Keratinocyte (primary cell): ENCODE results near the gene SERGEF. TPM values are rescaled to one million over a fixed set of nuclear protein-coding genes. Genes with fewer than 3 reads are reported as not detected.
A peak's percentile ranks its signal among the peaks of the same experiment; 100 is the strongest.

ENCODE experiments used
- DNase-seq: peaks from one replicate; pipeline ENCODE4 v3.0.0-alpha.2; 2011; ENCODE audit warnings: low read depth, missing footprints, low spot score
- FAIRE-seq: peaks from 2 replicates; lab custom pipeline; 2011; peaks lifted over from hg19 to GRCh38; lab: Jason Lieb, UNC
- H2AFZ ChIP-seq: 2 replicates; pipeline ENCODE4 v1.6.0; 2012; ENCODE audit warnings: low read length, control low read depth, inconsistent platforms; ENCODE audit not compliant: control insufficient read depth
- H3K27ac ChIP-seq: 2 replicates; pipeline ENCODE4 v1.5.1; 2011; ENCODE audit warnings: low read length; ENCODE audit not compliant: control insufficient read depth, insufficient read depth
- H3K27me3 ChIP-seq: 3 replicates; pipeline ENCODE4 v1.6.0; 2011; ENCODE audit warnings: low read length; ENCODE audit not compliant: control insufficient read depth, insufficient read depth; ENCODE audit errors: extremely low read depth
- H3K36me3 ChIP-seq, 2 experiments: 2 replicates in 1 of 2; 3 replicates in 1 of 2; pipeline ENCODE4 v1.5.1; 2011; ENCODE audit warnings: low read length in 2 of 2, mild to moderate bottlenecking in 1 of 2; ENCODE audit not compliant: control insufficient read depth in 2 of 2, insufficient read depth in 2 of 2; ENCODE audit errors: extremely low read depth in 1 of 2
- H3K4me1 ChIP-seq: 3 replicates; pipeline ENCODE4 v1.5.1; 2011; ENCODE audit warnings: low read length; ENCODE audit not compliant: control insufficient read depth, insufficient read depth; ENCODE audit errors: extremely low read depth
- H3K4me2 ChIP-seq: 3 replicates; pipeline ENCODE4 v1.6.0; 2011; ENCODE audit warnings: low read depth, low read length; ENCODE audit not compliant: control insufficient read depth, insufficient read depth; ENCODE audit errors: extremely low read depth
- H3K4me3 ChIP-seq, 3 experiments: fragments of 200-600 bp in 1 of 3; sonication (generic) in 1 of 3; 2 replicates in 2 of 3; 3 replicates in 1 of 3; pipeline ENCODE4 v1.5.1; 2011 to 2016; ENCODE audit warnings: low read length in 3 of 3, mild to moderate bottlenecking in 3 of 3, control low read depth in 2 of 3, inconsistent platforms in 1 of 3, low read depth in 1 of 3, mixed read lengths in 1 of 3, mixed run types in 1 of 3, moderate library complexity in 1 of 3; ENCODE audit not compliant: control insufficient read depth in 2 of 3, insufficient read depth in 2 of 3; ENCODE audit errors: extremely low read depth in 1 of 3
- H3K79me2 ChIP-seq: 2 replicates; pipeline ENCODE4 v1.6.0; 2012; ENCODE audit warnings: low read length; ENCODE audit not compliant: control insufficient read depth, insufficient read depth
- H3K9ac ChIP-seq: 3 replicates; pipeline ENCODE4 v1.6.0; 2011; ENCODE audit warnings: low read length; ENCODE audit not compliant: control insufficient read depth, insufficient read depth; ENCODE audit errors: extremely low read depth
- H3K9me1 ChIP-seq: 3 replicates; pipeline ENCODE4 v1.6.0; 2011; ENCODE audit warnings: low read length; ENCODE audit not compliant: control insufficient read depth, insufficient read depth; ENCODE audit errors: extremely low read depth
- H3K9me3 ChIP-seq: 2 replicates; pipeline ENCODE4 v1.5.1; 2012; ENCODE audit warnings: low read depth, low read length; ENCODE audit not compliant: control insufficient read depth
- H4K20me1 ChIP-seq: 3 replicates; pipeline ENCODE4 v1.6.0; 2011; ENCODE audit warnings: low read length; ENCODE audit not compliant: control insufficient read depth, insufficient read depth; ENCODE audit errors: extremely low read depth
- CTCF ChIP-seq, 3 experiments: IDR thresholded peaks in 1 of 3; conservative IDR thresholded peaks in 1 of 3; optimal IDR thresholded peaks in 1 of 3; 2 replicates in 2 of 3; 3 replicates in 1 of 3; pipeline versions ENCODE3 to v1.5.1; 2011; ENCODE audit warnings: low read length in 3 of 3, mild to moderate bottlenecking in 3 of 3, moderate library complexity in 2 of 3, control low read depth in 1 of 3, inconsistent platforms in 1 of 3; ENCODE audit not compliant: insufficient read depth in 2 of 3; ENCODE audit errors: extremely low read depth in 1 of 3
- EZH2 ChIP-seq: IDR thresholded peaks from one replicate; pipeline ENCODE4 v1.6.1; 2012; ENCODE audit warnings: inconsistent platforms, mild to moderate bottlenecking, low read length, moderate library complexity
- dilution Hi-C: fragments of 300-500 bp; cut with MboI; formaldehyde crosslinking; loops from one replicate; pipeline ENCODE4 v1.7.0; 2020; ENCODE audit warnings: low sequenced_read_pairs; ENCODE audit not compliant: extremely low pct_ligation_motif_present
- polyA plus RNA-seq, 5 experiments: library from polyadenylated mRNA; depleted of rRNA in 3 of 5; stranded (reverse) in 3 of 5; stranded (forward) in 1 of 5; unstranded in 1 of 5; fragments of >200 nt; gene quantifications; 1 replicate in 1 of 5; 2 replicates in 3 of 5; 3 replicates in 1 of 5; pipeline versions ENCODE4 v1.2.1 to v1.2.3, GENCODE V29; 2011 to 2012; ENCODE audit warnings: missing spikeins in 2 of 5, low read depth in 1 of 5, low replicate concordance in 1 of 5

The SERGEF gene
- polyA plus RNA-seq, 1 donor (not counting 4 experiments of a cell fraction or from before 2014, with no cell fraction given): 15.6 TPM

DNA sequence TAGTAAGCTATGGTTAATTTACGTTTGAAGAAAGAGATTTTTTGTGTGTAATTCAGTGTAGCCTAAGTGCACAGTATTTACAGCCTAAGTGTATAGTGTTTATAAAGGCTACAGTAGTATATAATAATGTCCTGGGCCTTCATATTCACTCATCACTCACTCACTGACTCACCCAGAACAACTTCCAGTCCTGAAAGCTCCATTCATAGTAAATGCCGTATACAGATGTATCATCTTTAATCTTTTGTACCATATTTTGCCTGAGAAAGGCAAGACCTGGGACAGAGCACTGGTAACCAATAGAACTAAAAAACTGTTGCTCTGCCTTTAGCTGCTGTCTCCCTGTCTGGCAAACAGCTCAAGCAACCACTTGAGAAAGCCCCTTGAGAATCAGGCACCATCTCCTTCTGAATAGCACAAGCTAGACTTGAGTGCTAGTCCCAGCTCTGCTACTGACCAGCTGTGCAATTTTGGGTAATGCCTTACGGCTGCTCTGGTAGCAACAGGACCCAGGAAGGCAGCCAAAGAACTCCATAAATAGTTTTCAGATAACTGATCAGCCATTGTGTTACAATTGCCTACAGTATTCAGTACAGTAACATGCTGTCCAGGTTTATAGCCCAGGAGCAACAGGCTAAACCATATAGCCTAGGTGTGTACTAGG is 146.9 kb downstream of the SERGEF start:
- H3K9me1 ChIP-seq: no peaks in the 10 kb centered on the region
- dilution Hi-C loops: no loop called here
- no peaks in the 10 kb centered on the region for H3K4me1 ChIP-seq
- DNase-seq (no peak), FAIRE-seq (no peak)
- no peaks in the 10 kb centered on the region for H3K36me3 ChIP-seq
- no peaks in the 10 kb centered on the region for H3K9me3 ChIP-seq
- H3K4me2 ChIP-seq: no peak overlapping the region
- H3K9ac ChIP-seq: no peak overlapping the region
- no peaks in the 10 kb centered on the region for H3K27me3 ChIP-seq
- H3K27ac ChIP-seq: no peak overlapping the region
- H3K4me3 ChIP-seq: no peak overlapping the region
- H4K20me1 ChIP-seq: no peaks in the 10 kb centered on the region
- TF ChIP-seq CTCF (optimal IDR thresholded peaks at IDR 0.05 in 1 of 3, IDR thresholded peaks at IDR 0.05 in 1 of 3, conservative IDR thresholded peaks at IDR 0.05 in 1 of 3; ENCODE audit: extremely low read depth in 1 of 3, insufficient read depth in 2 of 3, low read length in 3 of 3) (no peak), EZH2 (no peak)
- no peak overlapping the region for H2AFZ ChIP-seq
- H3K79me2 ChIP-seq: no peaks in the 10 kb centered on the region

DNA sequence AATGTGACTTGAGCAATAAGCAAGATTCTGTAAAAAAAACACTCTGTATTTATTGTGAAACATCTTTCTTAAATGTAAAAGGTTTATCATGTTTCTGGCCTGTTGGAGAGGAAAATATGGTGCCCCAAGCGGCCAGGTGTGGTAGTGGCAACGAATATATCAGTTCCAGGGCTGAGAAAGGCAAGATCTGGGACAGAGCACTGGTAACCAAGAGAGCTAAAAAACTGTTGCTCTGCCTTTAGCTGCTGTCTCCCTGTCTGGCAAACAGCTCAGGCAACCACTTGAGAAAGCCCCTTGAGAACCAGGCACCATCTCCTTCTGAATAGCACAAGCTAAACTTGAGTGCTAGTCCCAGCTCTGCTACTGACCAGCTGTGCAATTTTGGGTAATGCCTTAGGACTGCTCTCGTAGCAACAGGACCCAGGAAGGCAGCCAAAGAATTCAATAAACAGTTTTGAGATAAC is 148.3 kb downstream of the SERGEF start:
- H3K27ac ChIP-seq: no peak overlapping the region
- H4K20me1 ChIP-seq: no peaks in the 10 kb centered on the region
- FAIRE-seq (peak; percentile 61), DNase-seq (no peak)
- H3K9me3 ChIP-seq: no peaks in the 10 kb centered on the region
- dilution Hi-C loops: no loop called here
- H3K4me1 ChIP-seq: no peaks in the 10 kb centered on the region
- H3K36me3 ChIP-seq: no peaks in the 10 kb centered on the region
- H3K79me2 ChIP-seq: no peaks in the 10 kb centered on the region
- H3K9ac ChIP-seq: no peak overlapping the region
- H3K4me2 ChIP-seq: no peak overlapping the region
- H3K4me3 ChIP-seq: no peak overlapping the region
- H3K27me3 ChIP-seq: no peaks in the 10 kb centered on the region
- peak; percentile 63 to 75 (median 71) for TF ChIP-seq CTCF (optimal IDR thresholded peaks at IDR 0.05 in 1 of 3, IDR thresholded peaks at IDR 0.05 in 1 of 3, conservative IDR thresholded peaks at IDR 0.05 in 1 of 3; ENCODE audit: extremely low read depth in 1 of 3, insufficient read depth in 2 of 3, low read length in 3 of 3)
- TF ChIP-seq EZH2: no peak
- H3K9me1 ChIP-seq: no peaks in the 10 kb centered on the region
- no peak overlapping the region for H2AFZ ChIP-seq
